Measurements from ENCODE around the gene ST8SIA1.
"Not testable (repeated sequence)": the region's sequence is repeated elsewhere in the genome, so short reads cannot be mapped to it uniquely, and the experiment has no call there.

The ST8SIA1 gene

GRCh38 chr12:22334410-22335100 lies at the start of gene ST8SIA1:
TSS of gene ST8SIA1 (minus strand) at chr12:22334707. CDS start at chr12:22334232, 475 bp downstream.
- DNase-seq: peak; percentile 40

GRCh38 chr12:22380031-22380430 lies 45.5 kb upstream of the ST8SIA1 start:
- DNase-seq: no peak

GRCh38 chr12:22377731-22378496 lies 43.4 kb upstream of the ST8SIA1 start:
- no peak for DNase-seq

GRCh38 chr12:22376596-22377150 lies 42.2 kb upstream of the ST8SIA1 start:
- DNase-seq: not testable (repeated sequence)

GRCh38 chr12:22374508-22374907 lies 40.0 kb upstream of the ST8SIA1 start:
- DNase-seq: no peak

- DNase-seq: no peak
These were observed 37.9 kb upstream of the ST8SIA1 start for GRCh38 chr12:22372277-22372837.

- no peak for DNase-seq
These were observed 31.7 kb upstream of the ST8SIA1 start for GRCh38 chr12:22366181-22366580.

GRCh38 chr12:22361785-22362184 lies 27.3 kb upstream of the ST8SIA1 start:
- DNase-seq: no peak

- DNase-seq: no peak
These were observed 26.3 kb upstream of the ST8SIA1 start for GRCh38 chr12:22360774-22361173.

- DNase-seq: no peak
These were observed 23.0 kb upstream of the ST8SIA1 start for GRCh38 chr12:22357531-22357930.

GRCh38 chr12:22356231-22356630 lies 21.7 kb upstream of the ST8SIA1 start:
- no peak for DNase-seq

- no peak for DNase-seq
These were observed 20.6 kb upstream of the ST8SIA1 start for GRCh38 chr12:22355011-22355580.

- DNase-seq: no peak
These were observed 19.3 kb upstream of the ST8SIA1 start for GRCh38 chr12:22353615-22354325.

GRCh38 chr12:22350886-22351285 lies 16.4 kb upstream of the ST8SIA1 start:
- DNase-seq: no peak

GRCh38 chr12:22348208-22348607 lies 13.7 kb upstream of the ST8SIA1 start:
- no peak for DNase-seq

- DNase-seq: no peak
These were observed 5.6 kb upstream of the ST8SIA1 start for GRCh38 chr12:22340143-22340542.

- DNase-seq: no peak
These were observed 5.2 kb upstream of the ST8SIA1 start for GRCh38 chr12:22339691-22340090.

GRCh38 chr12:22335794-22336166 lies 1.3 kb upstream of the ST8SIA1 start:
- DNase-seq: no peak

GRCh38 chr12:22333713-22334409 lies 646 bp downstream of the ST8SIA1 start:
- peak; percentile 44 for DNase-seq

GRCh38 chr12:22333186-22333712 lies 1.3 kb downstream of the ST8SIA1 start:
- no peak for DNase-seq

- DNase-seq: no peak
These were observed 2.3 kb downstream of the ST8SIA1 start for GRCh38 chr12:22332202-22332601.

GRCh38 chr12:22329621-22330020 lies 4.9 kb downstream of the ST8SIA1 start:
- no peak for DNase-seq
